ENCODE results near the gene TMEM101. TPM values are rescaled to one million over a fixed set of nuclear protein-coding genes. Genes with fewer than 3 reads are reported as not detected.
"Not testable (repeated sequence)": the region's sequence is repeated elsewhere in the genome, so short reads cannot be mapped to it uniquely, and the experiment has no call there.

Gene TMEM101
- total RNA-seq, 2 experiments from 2014 or later, result 30.3 to 31.7 TPM

DNA sequence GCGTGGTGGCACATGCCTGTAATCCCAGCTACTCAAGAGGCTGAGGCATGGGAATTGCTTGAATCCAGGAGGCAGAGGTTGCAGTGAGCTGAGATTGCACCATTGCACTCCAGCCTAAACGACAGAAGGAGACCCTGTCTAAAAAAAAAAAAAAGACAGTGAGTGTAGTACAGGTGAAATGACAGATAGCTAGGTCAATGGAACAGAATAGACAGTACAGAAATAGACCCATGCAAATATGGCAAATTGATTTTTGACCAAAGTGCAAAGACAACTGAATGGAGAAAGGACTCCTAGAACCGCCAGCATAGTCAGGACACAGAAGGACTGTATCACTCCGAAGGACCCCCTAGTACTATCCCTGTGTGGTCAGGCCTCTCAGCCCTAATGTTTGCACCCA is 44.4 kb downstream of the TMEM101 start:
- Mint-ChIP-seq H3K4me1 (peaks cover 5% of the 10 kb centered on the region), H3K36me3 (no peaks in the 10 kb centered on the region), H3K9me3 (no peaks in the 10 kb centered on the region), H3K27ac (no peak overlapping the region), H3K27me3 (peaks cover 26% of the 10 kb centered on the region), H3K4me3 (no peak overlapping the region)
- ATAC-seq (ENCODE audit: low read depth) (no peak), DNase-seq (no peak)
- POLR2A ChIA-PET, result no interaction called here

DNA sequence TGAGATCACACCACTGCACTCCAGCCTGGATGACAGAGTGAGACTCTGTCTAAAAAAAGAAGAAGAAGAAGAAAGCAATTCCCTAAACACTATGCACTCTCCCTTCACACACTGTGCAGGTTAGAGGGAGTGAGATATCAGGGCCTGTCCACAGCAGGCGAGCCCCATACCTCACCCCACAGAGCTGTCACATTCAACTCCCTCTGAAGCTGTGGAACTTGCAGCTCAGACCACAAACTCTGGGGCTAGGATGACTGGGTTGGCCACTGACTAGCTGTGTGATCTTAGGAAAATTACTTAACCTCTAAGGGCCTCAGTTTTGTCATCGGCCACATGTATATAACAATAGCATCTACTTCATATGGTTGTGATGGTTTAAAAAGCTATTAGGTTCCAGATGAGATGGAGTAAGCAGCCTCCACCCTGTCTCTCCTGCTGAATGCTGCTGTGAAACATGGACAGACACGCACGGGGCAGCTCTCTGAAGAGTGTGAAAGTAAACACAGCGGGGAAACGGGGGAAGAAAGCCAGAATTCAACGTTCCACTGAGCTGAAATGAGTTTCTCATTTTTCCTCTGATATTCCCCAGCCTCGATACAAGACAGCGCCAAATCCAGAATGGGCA is 47.4 kb downstream of the TMEM101 start:
- no peaks in the 10 kb centered on the region for H3K36me3 Mint-ChIP-seq
- POLR2A ChIA-PET, result no interaction called here
- no peak overlapping the region for H3K4me3 Mint-ChIP-seq
- H3K27me3 Mint-ChIP-seq, result peaks cover 26% of the 10 kb centered on the region
- H3K9me3 Mint-ChIP-seq, result no peaks in the 10 kb centered on the region
- no peak overlapping the region for H3K27ac Mint-ChIP-seq
- ATAC-seq (ENCODE audit: low read depth) (no peak), DNase-seq (no peak)
- H3K4me1 Mint-ChIP-seq, result peaks cover 5% of the 10 kb centered on the region

DNA sequence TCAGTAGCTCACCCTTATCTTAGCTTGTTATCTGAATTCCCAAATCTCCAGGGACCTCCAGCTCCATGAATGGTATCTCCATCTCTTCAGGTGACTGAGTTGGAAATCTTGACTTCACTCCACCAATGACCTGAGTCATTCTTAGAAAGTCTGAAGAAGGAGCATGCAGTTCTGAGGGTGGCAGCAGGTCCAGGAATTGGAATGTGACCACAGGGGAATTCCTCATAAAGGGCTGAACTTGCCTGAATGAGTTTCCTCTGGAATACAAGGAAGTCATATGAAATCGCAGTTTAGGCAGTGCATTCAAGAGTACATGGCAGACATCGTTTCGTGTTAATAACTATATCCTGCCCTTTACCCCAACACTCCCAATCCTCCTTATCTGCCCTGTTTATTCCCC is 48.5 kb downstream of the TMEM101 start:
- Mint-ChIP-seq H3K4me3 (no peak overlapping the region), H3K27ac (no peak overlapping the region), H3K36me3 (no peaks in the 10 kb centered on the region), H3K4me1 (no peaks in the 10 kb centered on the region), H3K27me3 (peaks cover 27% of the 10 kb centered on the region), H3K9me3 (no peaks in the 10 kb centered on the region)
- POLR2A ChIA-PET, result no interaction called here
- DNase-seq, result no peak
- no peak for ATAC-seq (ENCODE audit: low read depth)

DNA sequence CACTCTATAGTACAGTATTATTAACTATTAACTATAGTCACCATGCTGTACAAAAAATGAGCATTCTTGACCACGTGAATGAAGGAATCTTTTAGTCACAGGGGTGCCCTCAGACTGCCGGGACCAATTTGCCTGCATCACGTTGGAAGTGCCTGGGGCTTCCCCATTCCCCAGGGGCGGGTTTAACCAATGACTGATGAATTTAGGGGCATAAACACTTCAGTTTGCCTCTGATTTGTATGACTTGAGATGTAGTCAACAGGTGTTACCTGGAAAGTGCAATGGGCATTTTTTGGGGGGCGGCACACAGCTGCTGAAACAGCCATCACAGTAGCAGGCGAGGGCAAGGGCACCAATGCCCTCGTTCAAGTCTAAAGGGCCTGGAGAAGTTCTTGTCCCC is 52.3 kb downstream of the TMEM101 start:
- Mint-ChIP-seq H3K27ac (no peak overlapping the region), H3K4me1 (no peaks in the 10 kb centered on the region), H3K36me3 (no peaks in the 10 kb centered on the region), H3K9me3 (no peaks in the 10 kb centered on the region), H3K27me3 (peaks cover 23% of the 10 kb centered on the region), H3K4me3 (no peak overlapping the region)
- POLR2A ChIA-PET, result no interaction called here
- ATAC-seq (ENCODE audit: low read depth) (no peak), DNase-seq (no peak)

DNA sequence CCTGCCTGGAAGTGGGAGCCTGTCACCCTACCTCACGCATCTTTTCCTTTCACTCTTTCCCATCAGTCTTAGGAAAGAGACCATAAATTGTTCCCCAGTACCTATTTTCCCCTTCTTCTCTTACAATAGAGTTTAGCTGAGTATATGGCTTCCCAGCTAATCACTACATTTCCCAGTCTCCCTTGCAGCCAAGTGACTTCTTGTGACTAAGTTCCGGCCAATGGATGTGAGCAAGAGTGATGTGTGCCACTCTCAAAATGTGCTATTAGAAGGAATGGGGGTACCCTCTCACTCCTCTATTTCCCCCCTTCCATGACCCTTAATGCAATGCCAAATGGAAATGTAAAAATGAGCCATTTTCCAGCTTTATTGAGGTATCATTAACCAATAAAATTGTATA is 52.8 kb downstream of the TMEM101 start:
- H3K4me3 Mint-ChIP-seq, result no peak overlapping the region
- no peak overlapping the region for H3K27ac Mint-ChIP-seq

DNA sequence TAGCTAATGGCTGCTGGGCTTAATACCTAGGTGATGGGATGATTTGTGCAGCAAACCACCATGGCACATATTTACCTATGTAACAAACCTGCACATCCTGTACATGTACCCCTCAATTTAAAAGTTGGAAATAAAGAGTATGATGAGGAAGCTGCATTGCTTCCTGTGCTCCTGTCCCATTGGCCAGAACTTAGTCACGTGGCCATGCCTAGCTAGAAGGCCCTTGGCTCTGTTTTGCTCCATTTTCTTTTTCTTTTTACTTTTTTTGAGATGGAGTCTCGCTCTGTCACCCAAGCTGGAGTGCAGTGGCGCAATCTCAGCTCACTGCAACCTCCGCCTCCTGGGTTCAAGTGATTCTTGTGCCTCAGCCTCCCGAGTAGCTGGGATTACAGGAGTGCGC is 53.5 kb downstream of the TMEM101 start:
- H3K9me3 Mint-ChIP-seq; DNase-seq; H3K36me3 Mint-ChIP-seq; POLR2A ChIA-PET; H3K4me3 Mint-ChIP-seq; ATAC-seq (ENCODE audit: low read depth); H3K27ac Mint-ChIP-seq; H3K4me1 Mint-ChIP-seq: not testable (repeated sequence)
- peaks cover 23% of the 10 kb centered on the region for H3K27me3 Mint-ChIP-seq

More for the DNA sequence above, 52.8 kb downstream of the TMEM101 start:
- Mint-ChIP-seq H3K9me3 (no peaks in the 10 kb centered on the region), H3K36me3 (no peaks in the 10 kb centered on the region), H3K27me3 (peaks cover 25% of the 10 kb centered on the region), H3K4me1 (no peaks in the 10 kb centered on the region)
- ATAC-seq (ENCODE audit: low read depth) (no peak), DNase-seq (no peak)
- POLR2A ChIA-PET, result no interaction called here

Other genes with a start within 250 kb of the TMEM101 start
- 10 to 100 TPM; 15.5 to 15.7 TPM for gene DUSP3, start 236.0 kb downstream of the TMEM101 start, total RNA-seq
- gene CFAP97D1, start 234.5 kb downstream of the TMEM101 start, total RNA-seq, result not detected
- under 1 TPM in 1 of 2 experiments, not detected in 1; 0.11 TPM for gene MPP3, start 181.8 kb downstream of the TMEM101 start, total RNA-seq
- not detected for gene CD300LG, start 167.8 kb downstream of the TMEM101 start, total RNA-seq
- 1 to 10 TPM; 2.3 to 3.1 TPM for gene MPP2, start 107.4 kb downstream of the TMEM101 start, total RNA-seq
- not detected for gene PPY, start 72.5 kb downstream of the TMEM101 start, total RNA-seq
- not detected for gene PYY, start 61.0 kb downstream of the TMEM101 start, total RNA-seq
- gene NAGS, start 10.3 kb downstream of the TMEM101 start, total RNA-seq, result 1 to 10 TPM; 1.4 TPM
- 10 to 100 TPM; 46.9 to 51.4 TPM for gene LSM12, start 51.7 kb upstream of the TMEM101 start, total RNA-seq
- gene G6PC3, start 55.8 kb upstream of the TMEM101 start, total RNA-seq, result 10 to 100 TPM; 18.7 to 18.8 TPM
- 10 to 100 TPM; 46.2 to 48.4 TPM for gene HDAC5, start 108.7 kb upstream of the TMEM101 start, total RNA-seq
- gene HROB, start 127.0 kb upstream of the TMEM101 start, total RNA-seq, result 10 to 100 TPM; 13.2 to 14.3 TPM
- under 1 TPM; 0.19 to 0.51 TPM for gene ASB16, start 155.7 kb upstream of the TMEM101 start, total RNA-seq
- gene TMUB2, start 172.0 kb upstream of the TMEM101 start, total RNA-seq, result 10 to 100 TPM; 38.3 to 42.5 TPM
- gene ATXN7L3, start 184.9 kb upstream of the TMEM101 start, total RNA-seq, result 100 to 1,000 TPM; 116 TPM
- 100 to 1,000 TPM; 183 to 200 TPM for gene UBTF, start 204.7 kb upstream of the TMEM101 start, total RNA-seq